ENCODE results near the gene TTBK1.
"Not testable (repeated sequence)": the region's sequence is repeated elsewhere in the genome, so short reads cannot be mapped to it uniquely, and the experiment has no call there.

Gene TTBK1

GRCh38 chr6:43290339-43290904 is 47.1 kb downstream of the TTBK1 start:
- no peak for DNase-seq

DNA sequence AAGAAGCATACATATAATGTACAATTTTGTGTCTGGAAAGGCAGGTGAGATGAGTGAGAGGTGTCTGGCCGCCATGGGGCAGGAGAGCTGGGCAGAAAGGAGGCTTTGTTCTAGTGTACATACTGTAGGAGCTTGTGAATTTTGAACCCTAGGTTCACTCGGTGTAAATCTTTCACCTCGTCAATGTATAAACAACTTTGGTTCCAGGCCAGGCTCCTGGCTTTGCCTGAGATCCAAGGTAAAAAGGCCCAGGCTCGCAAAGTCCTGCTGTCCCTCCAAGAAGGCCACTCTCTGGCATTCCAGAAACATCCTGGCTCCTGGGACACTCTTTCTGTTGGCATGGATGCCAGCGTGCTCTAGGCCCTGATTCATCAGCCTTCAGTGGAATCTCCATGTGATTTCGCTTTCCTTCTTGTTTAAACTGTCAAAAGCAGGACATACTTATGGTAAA is 47.6 kb downstream of the TTBK1 start:
- no peak for DNase-seq

GRCh38 chr6:43291708-43292107 is 48.4 kb downstream of the TTBK1 start:
- DNase-seq, result no peak

DNA sequence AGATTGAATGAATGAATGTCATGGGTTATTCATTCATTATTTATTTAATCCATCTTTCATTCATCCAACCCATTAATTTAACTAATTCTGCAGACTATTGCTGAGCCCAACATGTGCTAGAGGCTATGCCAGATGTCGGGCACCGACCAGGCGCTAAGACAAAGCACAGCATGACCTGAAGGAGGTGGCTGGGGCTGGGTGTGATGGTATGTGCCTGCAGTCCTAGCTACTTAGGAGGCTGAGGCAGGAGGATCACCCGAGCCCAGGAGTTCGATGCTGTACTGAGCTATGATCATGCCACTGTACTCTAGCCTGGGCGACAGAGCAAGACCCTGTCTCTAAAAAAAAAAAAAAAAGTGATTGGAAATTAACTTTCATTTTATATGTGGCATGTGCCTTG is 49.1 kb downstream of the TTBK1 start:
- no peak for DNase-seq

- no peak for DNase-seq
Measured at GRCh38 chr6:43292763-43293318, 49.6 kb downstream of the TTBK1 start.

- no peak for DNase-seq
Measured at GRCh38 chr6:43293698-43294097, 50.4 kb downstream of the TTBK1 start.

- no peak for DNase-seq
Measured at GRCh38 chr6:43294536-43294935, 51.3 kb downstream of the TTBK1 start.

GRCh38 chr6:43295456-43295855 is 52.2 kb downstream of the TTBK1 start:
- DNase-seq, result no peak

- DNase-seq, result no peak
Measured at GRCh38 chr6:43296780-43297497, 53.7 kb downstream of the TTBK1 start.

DNA sequence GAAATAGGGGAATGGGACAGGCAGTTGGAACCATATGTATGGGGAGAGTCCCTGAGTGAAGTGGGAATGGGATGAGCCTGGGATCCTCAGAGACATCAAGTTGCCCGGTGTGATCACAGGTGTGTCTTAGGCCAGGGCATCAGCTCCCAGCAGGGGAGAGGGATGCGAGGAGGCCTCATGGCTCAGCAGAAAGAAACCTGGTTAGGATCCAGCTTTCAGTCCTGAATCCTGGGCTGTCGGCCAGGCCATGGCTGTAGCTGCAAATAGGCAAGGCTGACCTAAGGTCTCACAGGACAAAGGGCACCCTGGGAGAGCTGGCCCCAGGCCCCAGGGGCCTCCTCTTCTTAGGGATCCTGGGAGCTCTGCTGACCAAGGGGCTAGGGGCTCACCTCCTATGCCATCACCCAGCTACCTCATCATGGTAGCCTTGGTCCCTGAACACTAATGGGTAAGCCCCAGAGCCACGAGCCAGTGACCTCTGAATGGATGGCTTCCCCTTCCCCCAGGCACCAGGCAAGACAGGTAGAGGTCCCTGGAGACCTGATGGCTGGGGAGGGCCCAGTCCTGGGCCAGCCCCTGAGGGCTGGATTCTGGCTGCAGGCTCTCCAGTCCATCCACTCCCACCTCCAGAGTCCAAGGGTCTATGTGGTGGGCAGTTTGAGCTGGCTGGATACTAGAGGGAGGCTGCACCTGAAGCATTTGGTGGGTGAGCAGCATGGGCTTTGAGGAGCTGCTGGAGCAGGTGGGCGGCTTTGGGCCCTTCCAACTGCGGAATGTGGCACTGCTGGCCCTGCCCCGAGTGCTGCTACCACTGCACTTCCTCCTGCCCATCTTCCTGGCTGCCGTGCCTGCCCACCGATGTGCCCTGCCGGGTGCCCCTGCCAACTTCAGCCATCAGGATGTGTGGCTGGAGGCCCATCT is 54.6 kb downstream of the TTBK1 start, which contains the start of gene SLC22A7:
SLC22A7 (plus strand) TSS at position 617 of the 921 bp plus-strand sequence; CDS start at position 716, 99 bp downstream.
- DNase-seq, result no peak

DNA sequence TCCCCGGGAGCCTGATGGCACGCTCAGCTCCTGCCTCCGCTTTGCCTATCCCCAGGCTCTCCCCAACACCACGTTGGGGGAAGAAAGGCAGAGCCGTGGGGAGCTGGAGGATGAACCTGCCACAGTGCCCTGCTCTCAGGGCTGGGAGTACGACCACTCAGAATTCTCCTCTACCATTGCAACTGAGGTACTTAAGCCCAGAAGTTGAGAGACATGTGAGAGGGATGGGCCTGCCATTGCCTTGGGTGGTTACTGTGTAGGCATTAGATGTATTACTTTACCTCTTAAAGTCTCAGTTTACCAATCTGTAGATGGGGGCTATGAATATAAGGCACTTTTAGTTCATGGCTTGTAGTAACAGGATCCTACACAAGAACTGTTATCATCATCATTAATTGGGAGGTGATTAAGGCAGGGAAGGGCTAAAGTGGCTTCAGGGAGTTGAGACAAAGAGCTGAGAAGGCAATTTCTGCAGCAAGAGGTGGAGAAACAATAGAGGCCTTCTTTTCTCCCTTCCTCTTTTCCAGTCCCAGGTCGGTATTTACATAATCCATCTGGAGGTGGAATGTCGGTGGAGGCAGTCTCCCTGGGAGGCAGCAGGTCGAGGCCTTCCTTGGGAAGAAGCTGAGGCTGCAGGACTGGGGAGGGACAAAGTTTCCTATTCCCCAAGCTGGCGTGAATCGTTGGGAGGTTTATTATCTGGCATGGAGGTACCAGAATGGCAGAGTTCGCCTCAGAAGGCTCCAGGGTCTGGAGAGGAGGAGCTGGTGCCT is 55.5 kb downstream of the TTBK1 start:
- no peak for DNase-seq

DNA sequence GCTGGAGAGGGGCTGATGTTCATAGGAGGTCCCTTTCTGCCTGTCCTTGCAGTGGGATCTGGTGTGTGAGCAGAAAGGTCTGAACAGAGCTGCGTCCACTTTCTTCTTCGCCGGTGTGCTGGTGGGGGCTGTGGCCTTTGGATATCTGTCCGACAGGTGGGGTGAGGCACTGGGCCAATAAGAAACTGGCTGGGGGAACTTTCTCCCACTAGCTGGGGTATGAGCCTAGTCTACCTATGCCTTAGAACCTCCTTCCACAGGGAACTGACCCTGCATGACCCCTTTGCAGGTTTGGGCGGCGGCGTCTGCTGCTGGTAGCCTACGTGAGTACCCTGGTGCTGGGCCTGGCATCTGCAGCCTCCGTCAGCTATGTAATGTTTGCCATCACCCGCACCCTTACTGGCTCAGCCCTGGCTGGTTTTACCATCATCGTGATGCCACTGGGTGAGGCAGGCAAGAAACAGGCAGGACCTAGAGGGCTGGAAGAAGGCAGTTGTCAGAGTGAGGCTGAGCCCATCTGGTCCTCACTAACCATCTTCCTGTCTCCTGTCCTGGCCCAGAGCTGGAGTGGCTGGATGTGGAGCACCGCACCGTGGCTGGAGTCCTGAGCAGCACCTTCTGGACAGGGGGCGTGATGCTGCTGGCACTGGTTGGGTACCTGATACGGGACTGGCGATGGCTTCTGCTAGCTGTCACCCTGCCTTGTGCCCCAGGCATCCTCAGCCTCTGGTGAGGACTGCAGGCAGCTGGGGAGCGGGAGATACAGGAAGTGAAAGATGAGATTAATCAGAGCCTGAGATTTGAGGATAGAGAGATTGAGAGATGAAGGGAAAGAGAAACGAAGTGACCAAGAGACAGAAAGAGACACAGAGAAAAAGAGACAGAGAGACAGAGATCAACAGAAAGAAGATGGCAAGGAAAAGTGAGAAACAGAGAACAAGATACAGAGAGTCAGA is 56.3 kb downstream of the TTBK1 start:
- no peak for DNase-seq

DNA sequence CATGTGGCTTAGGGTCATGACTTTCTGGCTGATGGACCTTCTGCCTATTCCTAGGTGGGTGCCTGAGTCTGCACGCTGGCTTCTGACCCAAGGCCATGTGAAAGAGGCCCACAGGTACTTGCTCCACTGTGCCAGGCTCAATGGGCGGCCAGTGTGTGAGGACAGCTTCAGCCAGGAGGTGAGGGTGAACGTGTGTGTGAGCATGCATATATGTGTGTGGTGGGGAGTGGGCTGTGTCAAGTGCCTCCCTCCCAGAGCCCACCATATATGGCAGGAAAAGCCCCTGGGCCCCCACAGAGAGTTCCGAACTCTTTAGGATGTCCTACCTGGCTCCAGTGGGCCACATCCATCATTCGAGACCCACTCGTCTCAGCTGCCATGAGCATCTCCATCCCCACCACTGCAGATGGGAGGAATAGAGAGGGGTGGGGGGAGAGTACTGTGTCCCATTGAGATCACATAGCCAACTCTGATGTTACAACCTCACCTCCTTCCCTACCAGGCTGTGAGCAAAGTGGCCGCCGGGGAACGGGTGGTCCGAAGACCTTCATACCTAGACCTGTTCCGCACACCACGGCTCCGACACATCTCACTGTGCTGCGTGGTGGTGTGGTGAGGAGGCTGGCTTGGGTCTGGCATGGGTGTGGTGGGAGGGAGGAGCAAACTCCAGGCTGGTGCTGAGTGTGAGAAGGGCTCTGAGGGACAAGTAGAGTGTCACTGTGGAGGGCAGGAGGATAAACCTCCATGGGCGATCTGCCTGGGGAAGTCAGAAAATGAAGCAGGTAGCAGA is 58.0 kb downstream of the TTBK1 start:
- DNase-seq, result no peak

- no peak for DNase-seq
Measured at GRCh38 chr6:43302126-43302525, 58.8 kb downstream of the TTBK1 start.

DNA sequence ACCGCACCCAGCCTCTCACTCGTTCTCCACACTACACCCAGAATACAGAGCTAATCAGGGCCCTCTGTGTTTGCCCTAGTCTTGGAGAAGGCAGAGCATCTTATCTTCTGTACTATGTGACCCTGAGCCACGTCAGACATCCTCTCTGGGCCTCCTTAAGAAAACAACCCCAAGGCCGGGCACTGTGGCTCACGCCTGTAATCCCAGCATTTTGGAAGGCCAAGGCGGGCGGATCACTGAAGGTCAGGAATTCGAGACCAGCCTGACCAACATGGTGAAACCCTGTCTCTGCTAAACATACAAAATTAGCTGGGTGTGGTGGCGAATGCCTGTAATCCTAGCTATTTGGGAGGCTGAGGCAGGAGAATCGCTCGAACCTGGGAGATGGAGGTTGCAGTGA is 59.7 kb downstream of the TTBK1 start:
- DNase-seq, result not testable (repeated sequence)

DNA sequence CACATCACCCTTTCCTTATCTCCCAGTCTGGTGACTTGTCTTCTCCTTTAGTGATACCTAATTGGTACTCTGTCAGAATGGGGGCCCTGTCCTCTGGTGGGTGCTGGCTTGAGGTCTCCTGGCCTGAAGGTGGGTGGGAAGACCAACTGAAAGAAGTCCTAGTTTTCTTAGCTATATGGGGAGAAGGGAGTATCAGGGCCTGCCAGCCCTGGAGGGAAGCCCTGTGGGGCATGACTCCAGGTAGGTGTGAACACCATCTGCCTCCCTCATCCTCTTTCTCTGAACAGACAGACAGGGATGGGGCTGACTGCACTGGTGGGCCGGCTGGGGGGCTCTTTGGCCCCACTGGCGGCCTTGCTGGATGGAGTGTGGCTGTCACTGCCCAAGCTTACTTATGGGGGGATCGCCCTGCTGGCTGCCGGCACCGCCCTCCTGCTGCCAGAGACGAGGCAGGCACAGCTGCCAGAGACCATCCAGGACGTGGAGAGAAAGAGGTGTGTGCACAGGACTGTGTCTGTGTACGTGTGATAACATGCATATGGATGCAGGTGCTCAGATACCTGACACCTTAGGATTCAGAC is 60.6 kb downstream of the TTBK1 start:
- no peak for DNase-seq

DNA sequence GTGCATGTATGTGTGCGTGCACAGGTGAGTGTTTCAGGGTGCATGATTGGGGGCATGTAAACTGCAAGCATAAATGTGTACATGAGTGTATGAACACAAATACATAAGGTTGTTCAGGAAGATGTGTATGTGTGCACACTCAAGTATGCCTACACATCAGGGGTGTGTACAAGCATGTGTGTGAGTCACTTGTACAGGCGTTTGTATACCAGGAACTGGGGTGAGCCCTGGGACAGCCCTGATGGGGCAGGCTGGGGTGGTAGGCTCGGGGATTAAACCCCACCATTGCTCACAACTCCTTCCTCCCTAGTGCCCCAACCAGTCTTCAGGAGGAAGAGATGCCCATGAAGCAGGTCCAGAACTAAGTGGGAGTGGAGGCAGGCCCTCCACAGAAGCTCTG is 61.1 kb downstream of the TTBK1 start:
- DNase-seq, result no peak

DNA sequence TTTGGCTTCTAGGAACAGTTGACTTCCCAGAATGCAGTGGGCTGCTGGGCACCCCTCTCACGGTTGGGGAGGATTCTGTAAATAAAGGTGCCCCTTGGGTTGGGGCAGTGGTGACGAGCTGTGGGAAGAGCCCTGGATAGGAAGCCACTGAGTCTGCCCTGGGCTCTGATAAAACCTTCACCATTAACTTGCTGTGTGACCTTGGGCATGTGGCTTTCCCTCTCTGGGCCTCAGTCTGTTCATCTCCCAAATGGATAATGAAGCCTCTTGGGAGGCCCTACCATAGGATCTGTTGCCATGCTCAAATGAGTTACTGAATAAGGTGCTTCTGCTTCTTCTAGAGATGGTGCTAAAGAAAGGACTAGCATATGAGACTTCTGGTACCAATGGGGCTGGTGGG is 61.6 kb downstream of the TTBK1 start:
- DNase-seq, result no peak

DNA sequence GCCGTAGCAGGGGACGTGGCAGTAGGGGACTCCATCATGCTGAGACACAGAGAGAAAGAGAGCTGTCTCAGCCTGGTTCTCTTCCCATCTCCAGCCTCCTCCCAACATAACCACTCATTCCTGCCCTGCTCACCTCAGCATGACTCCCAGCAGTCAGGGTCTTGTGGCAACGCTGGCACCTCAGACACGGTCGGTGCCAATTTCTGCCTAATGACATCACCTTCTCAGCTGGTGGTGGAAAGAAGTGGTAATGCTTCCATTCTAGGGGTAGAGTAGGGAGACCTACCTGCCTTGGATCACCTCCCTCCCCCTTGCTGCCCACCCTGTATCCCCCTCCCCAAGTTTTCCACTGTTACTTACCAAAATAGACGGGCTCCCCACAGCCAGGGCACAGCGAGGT is 62.8 kb downstream of the TTBK1 start:
- DNase-seq, result no peak
